Rectal smooth muscle tissue (tissue), 1 donor: Measurements from ENCODE around the gene TMEM88.
A peak's percentile ranks its signal among the peaks of the same experiment; 100 is the strongest.
"Not testable (repeated sequence)": the region's sequence is repeated elsewhere in the genome, so short reads cannot be mapped to it uniquely, and the experiment has no call there.

Experiments
- H3K27ac ChIP-seq: one replicate; pipeline ENCODE4 v1.7.0; 2013; ENCODE audit warnings: low read depth, low read length, inconsistent platforms
- H3K27me3 ChIP-seq: one replicate; pipeline ENCODE4 v1.7.0; 2013; ENCODE audit warnings: low read length; ENCODE audit not compliant: control insufficient read depth, insufficient read depth
- H3K36me3 ChIP-seq: one replicate; pipeline ENCODE4 v1.7.0; 2013; ENCODE audit warnings: low read length; ENCODE audit not compliant: control insufficient read depth, insufficient read depth
- H3K4me1 ChIP-seq: one replicate; pipeline ENCODE4 v1.7.0; 2013; ENCODE audit warnings: low read length; ENCODE audit not compliant: control insufficient read depth, insufficient read depth
- H3K4me3 ChIP-seq: one replicate; pipeline ENCODE4 v1.7.0; 2013; ENCODE audit warnings: low read length
- H3K9ac ChIP-seq: one replicate; pipeline ENCODE4 v1.7.0; 2013; ENCODE audit warnings: low read length

Gene TMEM88

GRCh38 chr17:7856811-7857712, 2.2 kb downstream of the TMEM88 start, which contains the start of gene NAA38:
TSS of gene NAA38 (minus strand) at chr17:7857559. CDS start at chr17:7857463, 96 bp downstream.
- H3K9ac ChIP-seq: peak within 1 kb of the TSS; percentile 56
- H3K4me3 ChIP-seq: peak within 1 kb of the TSS; percentile 94
- no peaks in the 10 kb centered on the region for H3K27me3 ChIP-seq
- H3K4me1 ChIP-seq: peaks cover 15% of the 10 kb centered on the region
- H3K27ac ChIP-seq: peak within 1 kb of the TSS; percentile 92
- H3K36me3 ChIP-seq: peaks cover 7% of the 10 kb centered on the region

- Histone ChIP-seq H3K27me3 (no peaks in the 10 kb centered on the region), H3K4me3 (peak within 1 kb of the TSS; percentile 94), H3K4me1 (peaks cover 15% of the 10 kb centered on the region), H3K9ac (peak within 1 kb of the TSS; percentile 56), H3K36me3 (peaks cover 3% of the 10 kb centered on the region), H3K27ac (peak within 1 kb of the TSS; percentile 92)
These were observed 3.1 kb downstream of the TMEM88 start, which contains the start of gene CYB5D1 for GRCh38 chr17:7857713-7858521. TSS of gene CYB5D1 (plus strand) at chr17:7858003. CDS start at chr17:7858135, 132 bp downstream.

GRCh38 chr17:7858522-7858810, 3.6 kb downstream of the TMEM88 start:
- H3K4me1 ChIP-seq: peaks cover 15% of the 10 kb centered on the region
- peak overlapping the region; percentile 94 for H3K4me3 ChIP-seq
- no peaks in the 10 kb centered on the region for H3K36me3 ChIP-seq
- H3K27ac ChIP-seq: peak overlapping the region; percentile 92
- peak overlapping the region; percentile 33 for H3K9ac ChIP-seq
- no peaks in the 10 kb centered on the region for H3K27me3 ChIP-seq

- Histone ChIP-seq H3K4me3 (peak overlapping the region; percentile 94), H3K27ac (no peak overlapping the region), H3K27me3 (no peaks in the 10 kb centered on the region), H3K9ac (no peak overlapping the region), H3K4me1 (peaks cover 15% of the 10 kb centered on the region), H3K36me3 (no peaks in the 10 kb centered on the region)
These were observed 4.2 kb downstream of the TMEM88 start for GRCh38 chr17:7859028-7859427.

GRCh38 chr17:7862692-7863437, 8.0 kb downstream of the TMEM88 start:
- no peak overlapping the region for H3K27ac ChIP-seq
- no peak overlapping the region for H3K9ac ChIP-seq
- no peak overlapping the region for H3K4me3 ChIP-seq
- peaks cover 3% of the 10 kb centered on the region for H3K36me3 ChIP-seq
- no peaks in the 10 kb centered on the region for H3K27me3 ChIP-seq
- H3K4me1 ChIP-seq: peaks cover 7% of the 10 kb centered on the region

DNA sequence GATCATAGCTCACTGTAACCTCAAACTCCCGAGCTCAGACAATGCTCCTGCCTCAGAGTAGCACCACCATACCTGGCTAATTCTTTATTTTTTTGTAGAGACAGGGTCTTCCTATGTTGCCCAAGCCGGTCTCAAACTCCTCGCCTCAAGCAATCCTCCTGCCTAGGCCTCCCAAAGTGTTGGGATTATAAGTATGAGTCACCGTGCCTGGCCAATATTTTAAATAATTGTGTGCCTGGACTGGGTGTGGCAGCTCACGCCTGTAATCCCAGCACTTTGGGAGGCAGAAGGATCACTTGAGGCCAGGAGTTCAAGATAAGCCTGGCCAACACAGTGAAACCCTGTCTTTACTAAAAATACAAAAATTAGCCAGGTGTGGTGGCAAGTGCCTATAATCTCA, 9.5 kb downstream of the TMEM88 start:
- not testable (repeated sequence) for H3K4me1 ChIP-seq, H3K9ac ChIP-seq, H3K36me3 ChIP-seq, H3K27me3 ChIP-seq, H3K4me3 ChIP-seq, H3K27ac ChIP-seq

GRCh38 chr17:7864995-7865650, 10.3 kb downstream of the TMEM88 start:
- Histone ChIP-seq H3K36me3 (peaks cover 3% of the 10 kb centered on the region), H3K4me1 (no peaks in the 10 kb centered on the region)

GRCh38 chr17:7867881-7868329, 13.0 kb downstream of the TMEM88 start:
- no peaks in the 10 kb centered on the region for H3K27me3 ChIP-seq
- no peaks in the 10 kb centered on the region for H3K4me1 ChIP-seq
- no peak overlapping the region for H3K27ac ChIP-seq
- peaks cover 3% of the 10 kb centered on the region for H3K36me3 ChIP-seq
- no peak overlapping the region for H3K4me3 ChIP-seq
- H3K9ac ChIP-seq: no peak overlapping the region

More at GRCh38 chr17:7864995-7865650, 10.3 kb downstream of the TMEM88 start:
- Histone ChIP-seq H3K9ac (no peak overlapping the region), H3K27me3 (no peaks in the 10 kb centered on the region), H3K4me3 (no peak overlapping the region), H3K27ac (no peak overlapping the region)

- H3K9ac ChIP-seq: no peak overlapping the region
- no peaks in the 10 kb centered on the region for H3K36me3 ChIP-seq
- H3K27ac ChIP-seq: no peak overlapping the region
- H3K4me1 ChIP-seq: no peaks in the 10 kb centered on the region
- H3K27me3 ChIP-seq: no peaks in the 10 kb centered on the region
- no peak overlapping the region for H3K4me3 ChIP-seq
These were observed 18.2 kb downstream of the TMEM88 start for GRCh38 chr17:7873051-7873450.

DNA sequence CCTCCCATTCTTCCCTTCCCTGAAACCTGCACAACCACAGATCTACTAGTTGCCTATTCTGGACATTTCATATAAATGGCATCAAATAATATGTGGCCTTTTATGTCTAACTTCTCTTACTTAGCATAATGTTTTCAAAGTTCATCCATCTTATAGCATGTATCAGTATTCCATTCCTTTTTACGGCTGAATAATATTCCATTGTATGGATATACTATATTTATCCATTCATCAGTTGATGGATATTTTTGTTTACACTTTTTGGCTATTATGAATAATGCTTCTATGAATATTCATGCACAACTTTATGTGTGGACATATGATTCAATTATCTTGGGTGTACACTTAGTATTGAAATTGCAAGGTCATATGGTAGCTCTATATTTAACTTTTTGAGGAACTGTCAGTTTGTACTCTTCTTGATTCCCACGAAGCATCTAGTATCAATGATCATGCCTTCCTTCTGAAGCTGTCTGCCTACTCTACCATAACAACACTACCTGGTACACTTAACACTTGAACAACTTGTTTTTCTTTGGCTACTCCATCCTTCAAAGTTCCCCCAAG, 21.0 kb downstream of the TMEM88 start:
- H3K9ac ChIP-seq: no peak overlapping the region
- H3K4me1 ChIP-seq: no peaks in the 10 kb centered on the region
- H3K36me3 ChIP-seq: no peaks in the 10 kb centered on the region
- H3K27me3 ChIP-seq: no peaks in the 10 kb centered on the region
- no peak overlapping the region for H3K27ac ChIP-seq
- no peak overlapping the region for H3K4me3 ChIP-seq

DNA sequence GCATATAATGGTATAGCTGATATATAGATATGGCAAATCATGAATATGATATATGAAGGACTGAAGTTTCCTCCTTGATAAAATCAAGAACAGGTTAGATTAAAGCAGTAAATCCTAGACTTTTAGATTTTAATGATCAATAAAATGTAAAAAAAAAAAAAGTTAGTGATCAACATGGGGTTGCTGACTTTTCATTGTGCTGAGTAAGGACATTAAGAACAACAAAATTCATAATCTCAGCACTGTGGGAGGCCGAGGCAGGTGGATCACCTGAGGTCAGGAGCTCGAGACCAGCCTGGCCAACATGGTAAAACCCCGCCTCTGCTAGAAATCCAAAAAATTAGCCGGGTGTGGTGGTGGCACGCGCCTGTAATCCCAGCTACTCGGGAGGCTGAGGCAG, 23.4 kb downstream of the TMEM88 start:
- no peak overlapping the region for H3K9ac ChIP-seq
- no peak overlapping the region for H3K27ac ChIP-seq
- no peak overlapping the region for H3K4me3 ChIP-seq
- H3K27me3 ChIP-seq: no peaks in the 10 kb centered on the region
- H3K4me1 ChIP-seq: no peaks in the 10 kb centered on the region
- H3K36me3 ChIP-seq: no peaks in the 10 kb centered on the region
